Astrocyte (in vitro differentiated cells and primary cell): Measurements from ENCODE around the gene IWS1.

Experiments
- CTCF ChIP-seq: IDR thresholded peaks from 2 replicates; pipeline ENCODE4 v1.5.1; 2011; ENCODE audit warnings: low read depth, mild to moderate bottlenecking, inconsistent platforms, low read length, moderate library complexity; ENCODE audit not compliant: insufficient read depth
- EZH2 ChIP-seq: IDR thresholded peaks from 2 replicates; pipeline ENCODE4 v1.6.1; 2012; ENCODE audit warnings: mild to moderate bottlenecking, low read length, inconsistent platforms; ENCODE audit not compliant: insufficient read depth

GRCh38 chr2:127449898-127450297 lies 76.4 kb downstream of the IWS1 start:
- TF ChIP-seq CTCF (no peak), EZH2 (no peak)
